Endothelial cell of umbilical vein (primary cell): ENCODE results near the gene ASS1. TPM values are rescaled to one million over a fixed set of nuclear protein-coding genes. Genes with fewer than 3 reads are reported as not detected.

ENCODE experiments used
- BruUV-seq: library from RNA; stranded (reverse); fragments of 400-500 nt; replicated peaks from 2 replicates; lab custom pipeline; 2021; lab: Mats Ljungman, UMichigan
- CTCF ChIA-PET: fragments of 300-600, 350-600 bp; sonication (Branson Sonifier 250); formaldehyde crosslinking; loops from one replicate; lab custom pipeline; 2021; ENCODE audit warnings: antibody characterized with exemption, inconsistent platforms; lab: Charles Lee
- POLR2A ChIA-PET: fragments of 300-600, 350-600 bp; sonication (Branson Sonifier 250); formaldehyde crosslinking; loops from one replicate; lab custom pipeline; 2021; ENCODE audit warnings: antibody characterized with exemption, inconsistent platforms; lab: Charles Lee
- DNase-seq: peaks from one replicate; pipeline ENCODE4 v3.0.0-alpha.2; 2011; ENCODE audit warnings: low read depth, low spot score
- FAIRE-seq: peaks from 2 replicates; lab custom pipeline; 2011; peaks lifted over from hg19 to GRCh38; lab: Jason Lieb, UNC
- H2AFZ ChIP-seq: 2 replicates; pipeline ENCODE4 v1.6.0; 2012; ENCODE audit warnings: low read depth, low read length, control low read depth, inconsistent platforms
- H3K27ac ChIP-seq: 2 replicates; pipeline ENCODE4 v1.5.1; 2011; ENCODE audit warnings: low read depth, mild to moderate bottlenecking, control low read depth, low read length, moderate library complexity; ENCODE audit not compliant: insufficient read depth
- H3K27me3 ChIP-seq, 2 experiments: 2 replicates each; pipeline versions ENCODE4 v1.6.0 to v1.6.1; 2011; ENCODE audit warnings: low read length in 2 of 2, mixed read lengths in 1 of 2; ENCODE audit not compliant: control insufficient read depth in 2 of 2, insufficient read depth in 2 of 2
- H3K36me3 ChIP-seq, 2 experiments: 2 replicates in 1 of 2; 3 replicates in 1 of 2; pipeline ENCODE4 v1.5.1; 2011; ENCODE audit warnings: low read length in 2 of 2, mild to moderate bottlenecking in 1 of 2, moderate library complexity in 1 of 2; ENCODE audit not compliant: control insufficient read depth in 2 of 2, insufficient read depth in 2 of 2; ENCODE audit errors: extremely low read depth in 1 of 2
- H3K4me1 ChIP-seq: 3 replicates; pipeline ENCODE4 v1.5.1; 2011; ENCODE audit warnings: mild to moderate bottlenecking, low read length; ENCODE audit not compliant: control insufficient read depth, insufficient read depth; ENCODE audit errors: extremely low read depth
- H3K4me2 ChIP-seq: 2 replicates; pipeline ENCODE4 v1.6.1; 2011; ENCODE audit warnings: low read length, control low read depth, mixed read lengths; ENCODE audit not compliant: insufficient read depth
- H3K4me3 ChIP-seq, 3 experiments: fragments of 200-600 bp in 1 of 3; sonication (generic), shearing (Covaris generic) in 1 of 3; replicated peaks in 1 of 3; 2 replicates each; pipeline ENCODE4 v1.5.1; 2011 to 2016; ENCODE audit warnings: control low read depth in 3 of 3, low read length in 3 of 3, mild to moderate bottlenecking in 2 of 3, inconsistent platforms in 1 of 3, low read depth in 1 of 3, moderate library complexity in 1 of 3; ENCODE audit not compliant: insufficient read depth in 1 of 3
- H3K79me2 ChIP-seq: 2 replicates; pipeline ENCODE4 v1.6.0; 2012; ENCODE audit warnings: low read length, inconsistent platforms; ENCODE audit not compliant: control insufficient read depth, insufficient read depth
- H3K9ac ChIP-seq: replicated peaks from 2 replicates; pipeline ENCODE3; 2011; ENCODE audit warnings: low read length, control low read depth; ENCODE audit not compliant: insufficient read depth; ENCODE audit errors: extremely low read depth
- H3K9me1 ChIP-seq: replicated peaks from 3 replicates; pipeline ENCODE4 v1.6.0; 2011; ENCODE audit warnings: mild to moderate bottlenecking, low read length; ENCODE audit not compliant: control insufficient read depth, insufficient read depth; ENCODE audit errors: extremely low read depth
- H3K9me3 ChIP-seq: replicated peaks from 2 replicates; pipeline ENCODE4 v1.5.1; 2012; ENCODE audit warnings: low read length, inconsistent platforms; ENCODE audit not compliant: control insufficient read depth, insufficient read depth
- H4K20me1 ChIP-seq: replicated peaks from 2 replicates; pipeline ENCODE3; 2011; ENCODE audit warnings: mild to moderate bottlenecking, low read length; ENCODE audit not compliant: control insufficient read depth, insufficient read depth; ENCODE audit errors: extremely low read depth
- CTCF ChIP-seq, 2 donors: IDR thresholded peaks; 1 replicate in 1 of 2; 2 replicates in 1 of 2; pipeline ENCODE4 v1.5.1; 2011; ENCODE audit warnings: low read length in 2 of 2, mild to moderate bottlenecking in 2 of 2, moderate library complexity in 2 of 2, control low read depth in 1 of 2, inconsistent platforms in 1 of 2, low read depth in 1 of 2; ENCODE audit not compliant: insufficient read depth in 1 of 2; ENCODE audit errors: extremely low read depth in 1 of 2
- EZH2 ChIP-seq: IDR thresholded peaks from 2 replicates; pipeline ENCODE4 v1.6.1; 2012; ENCODE audit warnings: borderline replicate concordance, low read depth, mild to moderate bottlenecking, moderate library complexity, low read length, inconsistent platforms; ENCODE audit not compliant: severe bottlenecking
- FOS ChIP-seq: IDR thresholded peaks from 2 replicates; pipeline ENCODE4 v1.6.1; 2011; ENCODE audit warnings: mild to moderate bottlenecking, low read length, moderate library complexity, borderline replicate concordance; ENCODE audit not compliant: insufficient read depth
- GATA2 ChIP-seq: IDR thresholded peaks from 2 replicates; pipeline ENCODE4 v1.7.0; 2011; ENCODE audit warnings: low read depth, mild to moderate bottlenecking, moderate library complexity, mixed read lengths, low read length; ENCODE audit not compliant: insufficient read length, insufficient read depth
- JUN ChIP-seq: IDR thresholded peaks from 2 replicates; pipeline ENCODE4 v1.6.1; 2011; ENCODE audit warnings: borderline replicate concordance, low read depth; ENCODE audit not compliant: insufficient read length, insufficient read depth
- MYC ChIP-seq: IDR thresholded peaks from one replicate; pipeline ENCODE4 v1.6.1; 2011; ENCODE audit warnings: mild to moderate bottlenecking, low read depth, low read length
- POLR2A ChIP-seq: IDR thresholded peaks from 2 replicates; pipeline ENCODE4 v1.6.1; 2012; ENCODE audit warnings: low read depth, mild to moderate bottlenecking, control low read depth, low read length
- POLR2AphosphoS5 ChIP-seq: IDR thresholded peaks from 2 replicates; pipeline ENCODE4 v1.6.1; 2012; ENCODE audit warnings: low read depth, mild to moderate bottlenecking, control low read depth, low read length, moderate library complexity; ENCODE audit not compliant: insufficient read depth
- dilution Hi-C: fragments of 300-500 bp; cut with MboI; formaldehyde crosslinking; loops from one replicate; pipeline ENCODE4 v1.15.0; 2019; ENCODE audit warnings: low sequenced_read_pairs; ENCODE audit not compliant: extremely low pct_ligation_motif_present
- intact Hi-C: fragments of 100-400 bp; cut with micrococcal nuclease; formaldehyde crosslinking; loops from one replicate; pipeline ENCODE4 v1.10.0; 2022
- polyA plus RNA-seq, 4 experiments: library from polyadenylated mRNA; depleted of rRNA in 3 of 4; stranded (reverse) in 3 of 4; unstranded in 1 of 4; fragments of >200 nt; gene quantifications; 2 replicates each; pipeline versions ENCODE4 v1.2.1 to v1.2.3, GENCODE V29; 2011 to 2012; ENCODE audit warnings: missing spikeins in 1 of 4
- total RNA-seq: library from RNA; stranded (reverse); gene quantifications from 2 replicates; pipeline ENCODE4 v1.2.3, GENCODE V29; 2021
- TF ChIP-seq, protein P1 (sequence below): IDR thresholded peaks from 2 replicates; pipeline ENCODE4 v1.6.1; 2011; ENCODE audit not compliant: insufficient read depth, insufficient read length

The ASS1 gene
- total and polyA plus RNA-seq, 2 donors (not counting 3 experiments of a cell fraction or from before 2014, with no cell fraction given), result 3.6 to 12.4 TPM

DNA sequence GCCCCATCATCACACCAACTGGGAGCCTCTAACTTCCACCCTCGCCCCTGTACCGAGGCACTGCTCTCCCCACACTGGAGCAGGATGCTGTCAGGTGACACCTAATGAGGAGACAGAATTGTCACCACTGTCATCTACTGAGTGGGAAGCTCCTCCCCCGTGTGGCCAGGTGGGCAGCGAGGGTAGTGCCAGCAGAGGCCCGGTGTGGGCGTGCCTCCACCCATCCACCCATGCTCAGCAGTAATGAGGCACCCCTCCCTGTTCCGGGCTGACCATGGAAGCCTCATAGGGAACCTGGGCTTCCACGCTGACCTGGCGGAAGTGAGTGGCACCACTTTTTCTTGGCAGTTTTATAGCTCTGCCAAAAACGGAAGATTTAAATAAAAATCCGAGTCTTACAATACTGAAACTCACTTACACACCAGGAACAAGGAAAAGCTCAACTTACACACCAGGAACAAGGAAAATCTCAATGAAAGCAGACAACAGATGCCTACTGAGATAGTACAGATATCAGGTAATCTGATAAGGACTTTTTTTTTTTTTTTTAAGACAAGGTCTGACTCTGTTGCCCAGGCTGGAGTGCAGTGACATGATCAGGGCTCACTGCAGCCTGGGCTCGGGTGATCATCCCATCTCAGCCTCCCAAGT, 30.6 kb upstream of the ASS1 start:
- BruUV-seq, result no TSS peak
- DNase-seq (no peak), FAIRE-seq (no peak)
- Histone ChIP-seq H3K9me1 (no peaks in the 10 kb centered on the region), H3K9me3 (no peaks in the 10 kb centered on the region), H3K4me3 (no peak overlapping the region), H3K9ac (no peak overlapping the region), H3K27me3 (no peaks in the 10 kb centered on the region), H3K27ac (no peak overlapping the region), H3K4me1 (peaks cover 5% of the 10 kb centered on the region), H4K20me1 (no peaks in the 10 kb centered on the region), H3K79me2 (no peaks in the 10 kb centered on the region), H2AFZ (no peak overlapping the region), H3K4me2 (no peak overlapping the region), H3K36me3 (no peaks in the 10 kb centered on the region)
- dilution Hi-C loops, result no loop called here
- ChIA-PET CTCF (interaction anchor here (0.8 kb wide), 1 partner anchor 268 kb away, joined by 3 read pairs; no protein-coding TSS in a partner anchor), POLR2A (no interaction called here)
- intact Hi-C loops, result no loop called here
- TF ChIP-seq POLR2A (no peak), FOS (no peak), GATA2 (no peak), JUN (no peak), POLR2AphosphoS5 (no peak), CTCF (IDR thresholded peaks at IDR 0.05; ENCODE audit: extremely low read depth in 1 of 2, insufficient read depth in 1 of 2, low read depth in 1 of 2, low read length in 2 of 2) (no peak), EZH2 (no peak), MYC (no peak)
- TF ChIP-seq, protein P1, sequence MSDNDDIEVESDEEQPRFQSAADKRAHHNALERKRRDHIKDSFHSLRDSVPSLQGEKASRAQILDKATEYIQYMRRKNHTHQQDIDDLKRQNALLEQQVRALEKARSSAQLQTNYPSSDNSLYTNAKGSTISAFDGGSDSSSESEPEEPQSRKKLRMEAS, result no peak
